Measurements from ENCODE around the gene MED13L. TPM values are rescaled to one million over a fixed set of nuclear protein-coding genes. Genes with fewer than 3 reads are reported as not detected.
"Not testable (repeated sequence)": the region's sequence is repeated elsewhere in the genome, so short reads cannot be mapped to it uniquely, and the experiment has no call there.

MED13L gene
- total RNA-seq, 1 donor from 2014 or later: 89.0 TPM

DNA sequence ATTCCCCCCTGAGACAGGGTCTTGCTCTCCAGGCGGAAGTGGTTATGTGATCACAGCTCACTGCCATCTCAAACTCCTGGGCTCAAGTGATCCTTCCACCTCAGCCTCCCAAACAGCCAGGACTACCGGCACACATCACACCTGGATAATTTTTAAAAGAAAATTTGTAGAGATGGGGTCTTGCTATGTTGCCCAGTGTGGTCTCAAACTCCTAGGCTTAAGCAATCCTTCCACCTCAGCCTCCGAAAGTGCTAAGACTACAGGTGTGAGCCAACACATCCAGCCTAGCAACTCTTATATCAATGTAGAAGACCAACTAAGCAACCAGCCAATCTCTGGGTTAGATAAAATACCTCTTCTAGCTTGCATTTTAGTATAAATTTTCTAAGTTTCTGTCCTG is 297.2 kb downstream of the MED13L start:
- no peak for DNase-seq (ENCODE audit: low read depth, low spot score)
- peaks cover 15% of the 10 kb centered on the region for H3K36me3 Mint-ChIP-seq (ENCODE audit: low read depth)
- peaks cover 11% of the 10 kb centered on the region for H3K4me1 Mint-ChIP-seq
- H3K27me3 Mint-ChIP-seq (ENCODE audit: low read depth): no peaks in the 10 kb centered on the region
- H3K27ac Mint-ChIP-seq (ENCODE audit: unreplicated experiment): no peak overlapping the region
- H3K9me3 Mint-ChIP-seq: no peaks in the 10 kb centered on the region
- TF ChIP-seq, protein P1, sequence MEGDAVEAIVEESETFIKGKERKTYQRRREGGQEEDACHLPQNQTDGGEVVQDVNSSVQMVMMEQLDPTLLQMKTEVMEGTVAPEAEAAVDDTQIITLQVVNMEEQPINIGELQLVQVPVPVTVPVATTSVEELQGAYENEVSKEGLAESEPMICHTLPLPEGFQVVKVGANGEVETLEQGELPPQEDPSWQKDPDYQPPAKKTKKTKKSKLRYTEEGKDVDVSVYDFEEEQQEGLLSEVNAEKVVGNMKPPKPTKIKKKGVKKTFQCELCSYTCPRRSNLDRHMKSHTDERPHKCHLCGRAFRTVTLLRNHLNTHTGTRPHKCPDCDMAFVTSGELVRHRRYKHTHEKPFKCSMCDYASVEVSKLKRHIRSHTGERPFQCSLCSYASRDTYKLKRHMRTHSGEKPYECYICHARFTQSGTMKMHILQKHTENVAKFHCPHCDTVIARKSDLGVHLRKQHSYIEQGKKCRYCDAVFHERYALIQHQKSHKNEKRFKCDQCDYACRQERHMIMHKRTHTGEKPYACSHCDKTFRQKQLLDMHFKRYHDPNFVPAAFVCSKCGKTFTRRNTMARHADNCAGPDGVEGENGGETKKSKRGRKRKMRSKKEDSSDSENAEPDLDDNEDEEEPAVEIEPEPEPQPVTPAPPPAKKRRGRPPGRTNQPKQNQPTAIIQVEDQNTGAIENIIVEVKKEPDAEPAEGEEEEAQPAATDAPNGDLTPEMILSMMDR (conservative IDR thresholded peaks at IDR 0.05): no peak
- H3K4me3 Mint-ChIP-seq: no peak overlapping the region

GRCh38 chr12:115979851-115980250 is 297.6 kb downstream of the MED13L start:
- Mint-ChIP-seq H3K4me1 (peaks cover 16% of the 10 kb centered on the region), H3K4me3 (no peak overlapping the region), H3K9me3 (no peaks in the 10 kb centered on the region), H3K36me3 (ENCODE audit: low read depth) (peaks cover 19% of the 10 kb centered on the region), H3K27me3 (ENCODE audit: low read depth) (no peaks in the 10 kb centered on the region), H3K27ac (ENCODE audit: unreplicated experiment) (no peak overlapping the region)
- TF ChIP-seq, protein P1 (conservative IDR thresholded peaks at IDR 0.05): no peak
- DNase-seq (ENCODE audit: low read depth, low spot score): no peak

DNA sequence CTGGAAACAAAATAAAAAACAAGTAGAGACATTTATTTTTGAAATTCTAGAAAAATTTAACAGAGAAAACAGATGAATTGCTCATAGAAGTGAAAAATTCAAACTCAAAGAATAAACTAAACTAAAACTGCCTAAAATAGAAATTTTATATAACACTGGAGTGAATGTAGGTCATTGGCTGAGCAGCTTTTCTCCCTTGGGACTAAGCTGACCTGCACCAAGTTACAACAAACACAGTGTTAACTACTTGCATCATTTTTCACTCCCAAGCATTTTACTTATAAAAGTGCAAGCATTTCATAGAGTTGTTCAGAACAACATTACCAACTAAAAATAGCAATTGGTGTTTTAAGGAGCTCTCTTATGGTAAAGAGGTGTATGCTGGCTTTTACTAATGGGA is 298.1 kb downstream of the MED13L start:
- no peak for DNase-seq (ENCODE audit: low read depth, low spot score)
- Mint-ChIP-seq H3K27me3 (ENCODE audit: low read depth) (no peaks in the 10 kb centered on the region), H3K27ac (ENCODE audit: unreplicated experiment) (no peak overlapping the region), H3K4me1 (peaks cover 16% of the 10 kb centered on the region), H3K4me3 (no peak overlapping the region), H3K9me3 (no peaks in the 10 kb centered on the region), H3K36me3 (ENCODE audit: low read depth) (peaks cover 19% of the 10 kb centered on the region)
- TF ChIP-seq, protein P1 (conservative IDR thresholded peaks at IDR 0.05): no peak

DNA sequence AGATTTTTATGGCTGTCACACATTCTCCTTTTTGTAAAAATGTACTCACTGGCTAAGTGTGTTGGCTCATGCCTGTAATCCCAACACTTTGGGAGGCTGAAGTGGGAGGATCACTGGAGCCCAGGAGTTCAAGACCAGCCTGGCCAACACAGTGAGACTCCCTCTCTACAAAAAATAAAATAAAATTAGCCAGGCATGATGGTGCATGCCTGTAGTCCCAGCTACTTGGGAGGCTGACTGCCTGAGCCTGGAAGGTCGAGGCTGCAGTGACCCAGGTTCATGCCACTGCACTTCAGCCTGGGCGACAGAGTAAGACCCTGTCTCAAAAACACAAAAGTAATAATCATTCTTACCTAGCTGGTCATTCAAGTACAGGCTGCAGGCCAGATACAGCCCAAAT is 300.7 kb downstream of the MED13L start:
- H3K27me3 Mint-ChIP-seq (ENCODE audit: low read depth); H3K27ac Mint-ChIP-seq (ENCODE audit: unreplicated experiment); H3K9me3 Mint-ChIP-seq; H3K4me3 Mint-ChIP-seq; DNase-seq (ENCODE audit: low read depth, low spot score): not testable (repeated sequence)
- Mint-ChIP-seq H3K36me3 (ENCODE audit: low read depth) (peaks cover 20% of the 10 kb centered on the region), H3K4me1 (peaks cover 24% of the 10 kb centered on the region)

DNA sequence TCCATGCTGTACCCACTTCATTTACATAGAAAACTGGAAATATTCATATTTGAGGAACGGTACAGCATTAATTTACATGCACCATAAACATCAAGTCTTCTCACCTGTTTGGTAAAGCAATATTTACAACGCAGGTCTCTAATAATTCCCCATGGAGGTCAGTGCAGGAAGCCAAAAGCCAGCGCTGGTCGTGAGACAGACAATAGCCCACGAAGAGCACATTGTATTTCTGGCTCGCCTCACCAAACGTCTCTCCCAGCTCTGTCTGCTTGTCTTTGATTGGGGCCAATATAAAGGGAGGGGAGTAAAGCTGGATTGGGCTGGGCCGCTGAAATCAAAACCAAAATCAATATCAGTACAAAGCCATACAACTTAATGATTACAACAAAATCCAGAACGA is 302.1 kb downstream of the MED13L start:
- H3K4me1 Mint-ChIP-seq: peaks cover 24% of the 10 kb centered on the region
- no peak for DNase-seq (ENCODE audit: low read depth, low spot score)
- TF ChIP-seq, protein P1 (conservative IDR thresholded peaks at IDR 0.05): no peak
- no peaks in the 10 kb centered on the region for H3K9me3 Mint-ChIP-seq
- no peak overlapping the region for H3K27ac Mint-ChIP-seq (ENCODE audit: unreplicated experiment)
- no peaks in the 10 kb centered on the region for H3K27me3 Mint-ChIP-seq (ENCODE audit: low read depth)
- H3K36me3 Mint-ChIP-seq (ENCODE audit: low read depth): peaks cover 22% of the 10 kb centered on the region
- no peak overlapping the region for H3K4me3 Mint-ChIP-seq

- DNase-seq (ENCODE audit: low read depth, low spot score): no peak
- Mint-ChIP-seq H3K9me3 (no peaks in the 10 kb centered on the region), H3K27ac (ENCODE audit: unreplicated experiment) (no peak overlapping the region), H3K4me1 (peaks cover 24% of the 10 kb centered on the region), H3K36me3 (ENCODE audit: low read depth) (peaks cover 25% of the 10 kb centered on the region), H3K4me3 (no peak overlapping the region), H3K27me3 (ENCODE audit: low read depth) (no peaks in the 10 kb centered on the region)
- TF ChIP-seq, protein P1 (conservative IDR thresholded peaks at IDR 0.05): no peak
Observed at GRCh38 chr12:115973968-115974724, 303.3 kb downstream of the MED13L start.

Data from neural crest cell (in vitro differentiated cells).